CD4-positive, alpha-beta T cell treated with Interleukin-17A for 1 hour (primary cell): ENCODE data around the gene NDFIP2.

Experiments
- DNase-seq: peaks from one replicate; pipeline ENCODE4 v3.0.0-alpha.2; 2020

The NDFIP2 gene

GRCh38 chr13:79480954-79481684 is at the start of gene NDFIP2:
TSS of gene NDFIP2 (plus strand) at chr13:79481155. CDS start at chr13:79481204, 49 bp downstream.
- peak; percentile 89 for DNase-seq

- no peak for DNase-seq
Observed at GRCh38 chr13:79432086-79432485, 48.9 kb upstream of the NDFIP2 start.

- DNase-seq: no peak
Observed at GRCh38 chr13:79432992-79433391, 48.0 kb upstream of the NDFIP2 start.

GRCh38 chr13:79434556-79434955 is 46.4 kb upstream of the NDFIP2 start:
- no peak for DNase-seq

- no peak for DNase-seq
Observed at GRCh38 chr13:79435561-79435990, 45.4 kb upstream of the NDFIP2 start.

GRCh38 chr13:79439275-79439674 is 41.7 kb upstream of the NDFIP2 start:
- DNase-seq: no peak

GRCh38 chr13:79440958-79441528 is 39.9 kb upstream of the NDFIP2 start:
- DNase-seq: no peak

- DNase-seq: no peak
Observed at GRCh38 chr13:79442221-79442620, 38.7 kb upstream of the NDFIP2 start.

GRCh38 chr13:79442706-79443105 is 38.2 kb upstream of the NDFIP2 start:
- no peak for DNase-seq

- DNase-seq: no peak
Observed at GRCh38 chr13:79445968-79446645, 34.8 kb upstream of the NDFIP2 start.

- DNase-seq: no peak
Observed at GRCh38 chr13:79447141-79447540, 33.8 kb upstream of the NDFIP2 start.

GRCh38 chr13:79447741-79448140 is 33.2 kb upstream of the NDFIP2 start:
- DNase-seq: no peak

- DNase-seq: peak; percentile 16
Observed at GRCh38 chr13:79448413-79448812, 32.5 kb upstream of the NDFIP2 start.

- DNase-seq: peak; percentile 14
Observed at GRCh38 chr13:79450110-79450509, 30.8 kb upstream of the NDFIP2 start.

GRCh38 chr13:79451500-79451962 is 29.4 kb upstream of the NDFIP2 start:
- peak; percentile 85 for DNase-seq

- DNase-seq: no peak
Observed at GRCh38 chr13:79452239-79452913, 28.6 kb upstream of the NDFIP2 start.

- DNase-seq: no peak
Observed at GRCh38 chr13:79455331-79455730, 25.6 kb upstream of the NDFIP2 start.

GRCh38 chr13:79456051-79456450 is 24.9 kb upstream of the NDFIP2 start:
- DNase-seq: no peak

- DNase-seq: no peak
Observed at GRCh38 chr13:79456656-79457365, 24.1 kb upstream of the NDFIP2 start.

GRCh38 chr13:79457390-79457789 is 23.6 kb upstream of the NDFIP2 start:
- DNase-seq: no peak

- no peak for DNase-seq
Observed at GRCh38 chr13:79457948-79458347, 23.0 kb upstream of the NDFIP2 start.

GRCh38 chr13:79458436-79458835 is 22.5 kb upstream of the NDFIP2 start:
- no peak for DNase-seq

GRCh38 chr13:79459906-79460305 is 21.0 kb upstream of the NDFIP2 start:
- DNase-seq: no peak
